GM06990 (cell line): ENCODE data around the gene IRF1.

Experiments
- DNase-seq: peaks from one replicate; pipeline ENCODE4 v3.0.0-alpha.2; 2011; ENCODE audit not compliant: insufficient read length; ENCODE audit errors: extremely low read depth
- H3K27me3 ChIP-seq: replicated peaks from 2 replicates; pipeline ENCODE4 v1.6.0; 2011; ENCODE audit warnings: low read length; ENCODE audit not compliant: control insufficient read depth, insufficient read depth
- H3K36me3 ChIP-seq: 2 replicates; pipeline ENCODE4 v1.5.1; 2011; ENCODE audit warnings: low read length; ENCODE audit not compliant: control insufficient read depth, insufficient read depth
- H3K4me3 ChIP-seq: replicated peaks from 2 replicates; pipeline ENCODE4 v1.5.1; 2011; ENCODE audit warnings: low read depth, mild to moderate bottlenecking, control low read depth, low read length
- CTCF ChIP-seq: IDR thresholded peaks from 2 replicates; pipeline ENCODE4 v1.5.1; 2011; ENCODE audit warnings: low read length, control low read depth, mild to moderate bottlenecking, inconsistent platforms; ENCODE audit not compliant: insufficient read depth, poor library complexity, severe bottlenecking

The IRF1 gene

GRCh38 chr5:132498686-132499271 lies 8.2 kb upstream of the IRF1 start:
- Histone ChIP-seq H3K27me3 (no peaks in the 10 kb centered on the region), H3K4me3 (no peak overlapping the region), H3K36me3 (no peaks in the 10 kb centered on the region)
- no peak for DNase-seq
- TF ChIP-seq CTCF: no peak

- Histone ChIP-seq H3K27me3 (no peaks in the 10 kb centered on the region), H3K36me3 (no peaks in the 10 kb centered on the region), H3K4me3 (no peak overlapping the region)
- TF ChIP-seq CTCF: no peak
- no peak for DNase-seq
Measured at GRCh38 chr5:132498152-132498551, 7.6 kb upstream of the IRF1 start.

- Histone ChIP-seq H3K36me3 (no peaks in the 10 kb centered on the region), H3K4me3 (peak overlapping the region; percentile 80), H3K27me3 (no peaks in the 10 kb centered on the region)
- DNase-seq: no peak
- TF ChIP-seq CTCF: no peak
Measured at GRCh38 chr5:132497488-132497997, 7.0 kb upstream of the IRF1 start.

GRCh38 chr5:132496631-132497487 lies 6.3 kb upstream of the IRF1 start:
- no peaks in the 10 kb centered on the region for H3K27me3 ChIP-seq
- TF ChIP-seq CTCF: no peak
- peak; percentile 90 for DNase-seq
- H3K36me3 ChIP-seq: no peaks in the 10 kb centered on the region
- H3K4me3 ChIP-seq: peak overlapping the region; percentile 80

- Histone ChIP-seq H3K27me3 (no peaks in the 10 kb centered on the region), H3K36me3 (no peaks in the 10 kb centered on the region), H3K4me3 (peak overlapping the region; percentile 80)
- DNase-seq: peak; percentile 84
- TF ChIP-seq CTCF: no peak
Measured at GRCh38 chr5:132496191-132496630, 5.6 kb upstream of the IRF1 start.
